CD4-positive, alpha-beta T cell (primary cell): ENCODE data around the gene RND2. TPM values are rescaled to one million over a fixed set of nuclear protein-coding genes. Genes with fewer than 3 reads are reported as not detected.
A peak's percentile ranks its signal among the peaks of the same experiment; 100 is the strongest.

Source experiments
- ATAC-seq: fragments of 200-7000 bp; cut with Tn5 transposase; one replicate; pipeline ENCODE4 v1.10.0; 2022; ENCODE audit warnings: mild to moderate bottlenecking; ENCODE audit not compliant: poor library complexity
- CTCF ChIA-PET: fragments of 350-600 bp; sonication (Branson Sonifier 250); formaldehyde crosslinking; loops from one replicate; lab custom pipeline; 2021; ENCODE audit warnings: antibody characterized with exemption, inconsistent platforms; lab: Charles Lee
- POLR2A ChIA-PET: fragments of 350-600 bp; sonication (Branson Sonifier 250); formaldehyde crosslinking; loops from one replicate; lab custom pipeline; 2021; ENCODE audit warnings: antibody characterized with exemption, inconsistent platforms; lab: Charles Lee
- DNase-seq, 14 experiments: peaks; one replicate each; pipeline ENCODE4 v3.0.0-alpha.2; 2013 to 2020; ENCODE audit warnings: mixed read lengths in 2 of 14
- H3K27ac ChIP-seq, 2 donors: one replicate each; pipeline versions ENCODE4 v1.5.1 to v1.7.0; 2013; ENCODE audit warnings: low read length in 2 of 2, low read depth in 1 of 2, mild to moderate bottlenecking in 1 of 2
- H3K27me3 ChIP-seq, 2 experiments: 1 replicate in 1 of 2; 2 replicates in 1 of 2; pipeline versions ENCODE4 v1.6.1 to v1.7.0; 2013; ENCODE audit warnings: low read length in 2 of 2, control low read depth in 1 of 2, mild to moderate bottlenecking in 1 of 2, moderate library complexity in 1 of 2; ENCODE audit not compliant: insufficient read depth in 2 of 2, control insufficient read depth in 1 of 2
- H3K36me3 ChIP-seq: one replicate; pipeline ENCODE4 v1.6.1; 2013; ENCODE audit warnings: low read length, control low read depth; ENCODE audit not compliant: insufficient read depth
- H3K4me1 ChIP-seq: one replicate; pipeline ENCODE4 v1.6.1; 2013; ENCODE audit warnings: low read length, control low read depth; ENCODE audit not compliant: insufficient read depth
- H3K4me3 ChIP-seq: one replicate; pipeline ENCODE4 v1.5.1; 2013; ENCODE audit warnings: mild to moderate bottlenecking, low read length, moderate library complexity
- H3K9me3 ChIP-seq, 2 experiments: 1 replicate in 1 of 2; 2 replicates in 1 of 2; pipeline versions ENCODE4 v1.6.1 to v1.7.0; 2013; ENCODE audit warnings: low read length in 2 of 2, mild to moderate bottlenecking in 2 of 2, control low read depth in 1 of 2, moderate library complexity in 1 of 2; ENCODE audit not compliant: control insufficient read depth in 1 of 2, insufficient read depth in 1 of 2
- H3K27ac Mint-ChIP-seq: one replicate; pipeline ENCODE4 v1.8.0; 2020; ENCODE audit warnings: mixed read lengths
- H3K27me3 Mint-ChIP-seq: one replicate; pipeline ENCODE4 v1.8.0; 2021; ENCODE audit warnings: mixed read lengths
- H3K36me3 Mint-ChIP-seq: one replicate; pipeline ENCODE4 v1.8.0; 2021; ENCODE audit warnings: low read depth, mixed read lengths
- H3K4me1 Mint-ChIP-seq: one replicate; pipeline ENCODE4 v1.8.0; 2021; ENCODE audit warnings: low read depth, mixed read lengths
- H3K4me3 Mint-ChIP-seq: one replicate; pipeline ENCODE4 v1.8.0; 2020; ENCODE audit warnings: mild to moderate bottlenecking, mixed read lengths
- H3K9me3 Mint-ChIP-seq: one replicate; pipeline ENCODE4 v1.8.0; 2020; ENCODE audit warnings: mixed read lengths
- intact Hi-C, 2 experiments: fragments of 100-400 bp; cut with DNase I in 1 of 2; cut with micrococcal nuclease in 1 of 2; formaldehyde crosslinking; loops; one replicate each; pipeline versions ENCODE4 v1.15.1 to v1.9.0; 2023 to 2025; cut with DNase I, micrococcal nuclease
- total RNA-seq, 174 experiments: library from RNA in 2 of 174; stranded (reverse) in 2 of 174; gene quantifications; one replicate each; pipeline ENCODE4 v1.2.3 and lab custom pipeline; 2021 to 2026
- TF ChIP-seq, protein P1 (sequence below): fragments of 200-600 bp; IDR thresholded peaks from one replicate; pipeline ENCODE4 v1.8.0; 2022; ENCODE audit warnings: antibody characterized with exemption, mild to moderate bottlenecking

The RND2 gene
- total RNA-seq, 2 experiments from 2014 or later = 0.27 to 0.28 TPM

DNA sequence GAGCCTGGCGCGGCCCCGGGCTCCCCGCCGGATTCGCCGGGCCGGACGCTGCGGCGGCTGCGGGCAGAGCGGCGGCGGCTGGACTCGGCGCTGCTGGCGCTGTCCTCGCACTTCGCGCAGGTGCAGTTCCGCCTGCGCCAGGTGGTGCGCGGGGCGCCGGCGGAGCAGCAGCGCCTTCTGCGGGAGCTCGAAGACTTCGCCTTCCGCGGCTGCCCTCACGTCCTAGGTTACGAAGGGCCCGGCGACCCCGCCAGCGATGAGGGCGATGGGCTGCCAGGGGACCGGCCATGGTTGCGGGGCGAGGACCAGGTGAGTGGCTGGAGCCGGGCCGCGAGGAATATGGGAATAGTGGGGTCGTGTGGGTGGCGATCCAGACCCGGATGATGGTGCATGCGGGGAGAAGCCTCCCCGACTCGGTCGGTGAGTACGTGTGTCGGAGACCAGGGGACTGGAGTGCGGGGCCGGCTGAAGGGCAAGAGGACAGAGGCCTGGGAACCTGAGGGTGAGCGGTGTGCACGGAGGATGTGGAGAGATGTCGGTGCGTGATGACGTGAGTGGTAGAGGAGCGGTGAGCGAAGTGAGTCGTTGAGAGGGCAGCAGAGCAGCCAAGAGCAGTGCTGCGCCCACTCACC lies 44.1 kb upstream of the RND2 start:
- H3K27ac Mint-ChIP-seq = peak overlapping the region; percentile 84
- peaks cover 32% of the 10 kb centered on the region for H3K4me1 ChIP-seq
- POLR2A ChIA-PET = interaction anchor here (0.6 to 6.2 kb wide), 3 partner anchors 17 to 408 kb away, joined by 3 to 33 read pairs (median 6); partner anchors contain the start of gene RPL27

DNA sequence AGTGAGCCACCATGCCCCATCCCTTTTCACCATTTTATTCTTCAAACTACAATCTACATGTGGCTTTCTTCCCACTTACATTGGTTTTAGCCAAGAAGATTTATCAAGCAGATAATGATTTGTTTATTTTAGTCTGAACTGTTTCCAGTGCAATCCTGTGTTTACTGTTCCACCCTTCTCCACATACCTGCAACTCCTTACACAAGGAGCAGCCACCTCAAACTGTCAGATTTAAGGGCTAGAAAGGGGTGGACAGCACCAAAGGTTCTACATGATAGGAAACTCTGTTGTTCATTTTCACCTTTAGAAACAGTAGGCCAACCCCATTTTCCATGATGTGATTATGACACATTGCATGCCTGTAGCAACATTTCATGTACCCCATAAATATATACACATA lies 42.8 kb upstream of the RND2 start:
- Histone ChIP-seq H3K4me3 (no peak overlapping the region), H3K9me3 (no peaks in the 10 kb centered on the region), H3K4me1 (peaks cover 32% of the 10 kb centered on the region), H3K27ac (no peak overlapping the region), H3K36me3 (peaks cover 31% of the 10 kb centered on the region), H3K27me3 (no peaks in the 10 kb centered on the region)
- intact Hi-C loops = loop anchor here in 1 of 2 experiments (5.0 kb wide), 1 partner anchor 150 kb away; the partner anchor contains the start of gene PSME3
- ChIA-PET POLR2A (interaction anchor here (6.2 kb wide), 1 partner anchor 16 kb away, joined by 33 read pairs; the partner anchor contains the start of gene RPL27), CTCF (interaction anchor here (0.6 kb wide), 1 partner anchor 484 kb away, joined by 4 read pairs; no protein-coding TSS in a partner anchor)
- H3K9me3 Mint-ChIP-seq = no peaks in the 10 kb centered on the region
- no peak for DNase-seq
- peaks cover 45% of the 10 kb centered on the region for H3K36me3 Mint-ChIP-seq
- TF ChIP-seq, protein P1, sequence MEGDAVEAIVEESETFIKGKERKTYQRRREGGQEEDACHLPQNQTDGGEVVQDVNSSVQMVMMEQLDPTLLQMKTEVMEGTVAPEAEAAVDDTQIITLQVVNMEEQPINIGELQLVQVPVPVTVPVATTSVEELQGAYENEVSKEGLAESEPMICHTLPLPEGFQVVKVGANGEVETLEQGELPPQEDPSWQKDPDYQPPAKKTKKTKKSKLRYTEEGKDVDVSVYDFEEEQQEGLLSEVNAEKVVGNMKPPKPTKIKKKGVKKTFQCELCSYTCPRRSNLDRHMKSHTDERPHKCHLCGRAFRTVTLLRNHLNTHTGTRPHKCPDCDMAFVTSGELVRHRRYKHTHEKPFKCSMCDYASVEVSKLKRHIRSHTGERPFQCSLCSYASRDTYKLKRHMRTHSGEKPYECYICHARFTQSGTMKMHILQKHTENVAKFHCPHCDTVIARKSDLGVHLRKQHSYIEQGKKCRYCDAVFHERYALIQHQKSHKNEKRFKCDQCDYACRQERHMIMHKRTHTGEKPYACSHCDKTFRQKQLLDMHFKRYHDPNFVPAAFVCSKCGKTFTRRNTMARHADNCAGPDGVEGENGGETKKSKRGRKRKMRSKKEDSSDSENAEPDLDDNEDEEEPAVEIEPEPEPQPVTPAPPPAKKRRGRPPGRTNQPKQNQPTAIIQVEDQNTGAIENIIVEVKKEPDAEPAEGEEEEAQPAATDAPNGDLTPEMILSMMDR = no peak
- peak overlapping the region; percentile 84 for H3K27ac Mint-ChIP-seq
- no peaks in the 10 kb centered on the region for H3K27me3 Mint-ChIP-seq
- ATAC-seq = no peak
- peak overlapping the region; percentile 93 for H3K4me3 Mint-ChIP-seq
- peaks cover 48% of the 10 kb centered on the region for H3K4me1 Mint-ChIP-seq

More for the DNA sequence above, 44.1 kb upstream of the RND2 start:
- Histone ChIP-seq H3K9me3 (no peaks in the 10 kb centered on the region), H3K36me3 (peaks cover 20% of the 10 kb centered on the region), H3K27me3 (no peaks in the 10 kb centered on the region), H3K4me3 (peak overlapping the region; percentile 87), H3K27ac (peak overlapping the region; percentile 58 to 66)
- Mint-ChIP-seq H3K4me3 (peak overlapping the region; percentile 93), H3K27me3 (no peaks in the 10 kb centered on the region), H3K9me3 (no peaks in the 10 kb centered on the region), H3K36me3 (peaks cover 36% of the 10 kb centered on the region), H3K4me1 (peaks cover 46% of the 10 kb centered on the region)
- CTCF ChIA-PET = interaction anchor here (0.6 to 2.5 kb wide), 10 partner anchors 17 to 247 kb away, joined by 3 to 20 read pairs (median 3); partner anchors contain the start of genes AARSD1, BECN1, IFI35 and RPL27
- ATAC-seq (peak; percentile 81), DNase-seq (peak in 13 of 14 experiments; percentile 20 to 86 (median 46))
- intact Hi-C loops = loop anchor here (1.0 to 5.0 kb wide), 3 partner anchors 17 to 149 kb away; partner anchors contain the start of genes RPL27 (in 2 of the 2), AARSD1 (in 1 of the 2) and PSME3 (in 1 of the 2)
- TF ChIP-seq, protein P1 = no peak

GRCh38 chr17:42985225-42985624 lies 39.8 kb upstream of the RND2 start:
- Histone ChIP-seq H3K27ac (no peak overlapping the region), H3K4me1 (peaks cover 24% of the 10 kb centered on the region), H3K27me3 (no peaks in the 10 kb centered on the region), H3K9me3 (no peaks in the 10 kb centered on the region), H3K4me3 (no peak overlapping the region), H3K36me3 (peaks cover 58% of the 10 kb centered on the region)
- CTCF ChIA-PET = interaction anchor here (2.8 kb wide), 1 partner anchor 13 kb away, joined by 11 read pairs; the partner anchor contains the start of gene RPL27
- H3K4me1 Mint-ChIP-seq = peaks cover 36% of the 10 kb centered on the region
- H3K36me3 Mint-ChIP-seq = peaks cover 71% of the 10 kb centered on the region
- H3K27me3 Mint-ChIP-seq = no peaks in the 10 kb centered on the region
- H3K9me3 Mint-ChIP-seq = no peaks in the 10 kb centered on the region
- intact Hi-C loops = no loop called here
- POLR2A ChIA-PET = interaction anchor here (1.7 kb wide), 1 partner anchor 13 kb away, joined by 4 read pairs; the partner anchor contains the start of gene RPL27
- DNase-seq (peak in 2 of 14 experiments; percentile 41 to 42), ATAC-seq (no peak)
- H3K4me3 Mint-ChIP-seq = no peak overlapping the region
- TF ChIP-seq, protein P1 = no peak
- H3K27ac Mint-ChIP-seq = no peak overlapping the region
